ENCODE data around the gene DLL4.

DLL4 gene

DNA sequence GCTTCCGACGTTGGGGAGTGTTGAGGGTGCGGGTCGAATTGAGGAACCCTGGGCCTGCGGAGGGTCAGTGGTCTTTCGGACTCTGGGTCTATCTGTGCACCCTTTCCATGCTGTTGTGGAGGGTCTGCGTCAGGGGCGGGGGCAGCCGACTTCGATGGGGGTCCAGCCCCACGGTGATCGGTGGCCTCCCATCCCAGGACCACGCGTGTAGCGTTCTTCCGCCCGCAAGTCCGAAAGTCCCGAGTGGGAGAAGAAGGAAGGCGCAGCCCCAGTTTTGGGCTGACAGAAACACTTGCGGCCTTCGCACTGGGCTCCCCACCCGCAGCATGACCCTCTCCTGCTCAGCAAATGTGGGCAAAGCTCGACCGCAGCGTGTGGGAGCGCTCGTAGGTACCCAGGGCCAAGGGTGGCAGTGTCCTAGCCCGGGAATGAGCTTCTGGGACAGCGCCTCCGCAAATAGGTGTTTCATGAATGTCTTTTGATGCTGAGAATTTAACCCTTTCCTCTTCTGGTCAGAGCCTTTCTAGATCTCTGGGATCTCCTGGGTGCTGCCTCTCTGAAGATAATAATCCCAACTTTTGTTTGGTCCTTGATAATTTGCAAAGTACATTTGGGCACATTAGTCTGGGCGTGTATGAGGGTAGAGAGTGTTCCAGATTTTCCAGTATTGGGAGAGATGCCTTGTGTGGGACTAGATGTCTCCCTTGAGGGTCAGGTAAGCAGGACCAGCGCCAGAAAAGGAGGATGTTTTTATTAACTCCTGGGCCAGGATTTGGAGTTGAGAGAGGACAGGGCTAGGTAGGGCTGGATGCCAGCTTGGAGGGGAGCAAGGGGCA lies 2.3 kb upstream of the DLL4 start:
- no peak for DNase-seq (ENCODE audit: low read depth in 2 of 2)

DNA sequence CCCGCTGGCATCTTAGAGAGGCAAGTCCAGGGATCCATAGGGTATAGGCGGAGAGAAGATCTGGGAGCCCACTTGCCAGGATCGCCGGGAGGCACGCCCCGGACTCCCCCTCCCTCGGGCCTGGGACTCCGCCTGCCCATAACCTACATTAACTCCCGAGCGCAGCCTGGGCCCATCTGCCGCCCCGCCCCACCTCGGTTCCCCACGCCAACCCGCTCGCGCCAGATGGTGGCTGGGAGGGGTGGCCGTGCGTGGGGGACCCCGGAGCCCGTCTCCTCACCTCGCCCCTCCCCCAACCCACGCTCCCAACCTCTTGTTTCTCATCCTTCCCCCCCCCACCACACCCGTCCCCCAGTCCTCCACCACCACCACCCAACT lies 1.7 kb upstream of the DLL4 start:
- no peak for DNase-seq (ENCODE audit: low read depth in 2 of 2)

DNA sequence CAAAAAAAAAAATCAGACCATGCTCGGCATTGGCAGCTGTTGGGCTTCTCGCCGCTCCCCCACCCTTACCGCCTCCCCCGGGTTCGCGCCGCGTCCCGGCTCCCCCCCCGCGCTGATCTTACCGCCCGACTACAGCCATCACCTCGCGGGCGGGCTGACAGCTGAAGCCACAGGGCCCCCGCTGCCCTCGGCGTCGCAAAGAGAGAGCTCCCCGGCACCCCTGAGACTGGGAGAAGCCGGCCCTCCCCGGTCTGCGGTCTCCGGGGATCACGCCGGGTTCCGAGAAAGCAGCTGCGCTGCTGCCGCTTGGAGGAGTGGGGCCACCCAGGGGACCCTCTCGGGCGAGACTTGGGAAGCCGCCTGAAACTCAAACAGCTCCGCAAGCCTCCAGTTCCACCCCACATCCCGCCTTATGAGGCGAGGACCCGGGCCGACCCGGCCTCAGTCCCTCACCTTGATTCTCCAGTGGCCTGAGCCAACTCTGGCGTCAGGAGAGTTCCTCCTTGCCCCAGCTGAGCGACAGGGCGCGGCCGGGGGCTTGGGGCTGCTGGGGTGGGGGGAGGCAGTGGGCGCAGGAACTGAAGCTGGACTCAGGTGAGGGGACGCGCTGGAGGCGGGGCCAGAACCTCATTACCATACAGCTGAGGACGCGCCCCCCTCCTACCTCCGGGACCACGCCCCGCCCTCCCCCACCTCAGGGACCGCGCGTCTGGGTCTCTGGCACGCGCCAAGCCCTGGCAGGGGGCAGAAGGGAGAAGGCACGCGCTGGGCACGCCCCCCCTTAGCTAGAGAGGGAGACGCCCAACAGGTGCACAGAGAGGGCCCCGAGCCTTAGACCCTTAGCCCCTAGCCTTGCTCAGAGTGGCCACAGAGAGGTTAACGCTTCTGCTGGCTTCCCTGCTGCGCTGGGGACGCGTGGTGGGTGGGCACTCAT lies 1.0 kb upstream of the DLL4 start:
- no peak for DNase-seq (ENCODE audit: low read depth in 2 of 2)

DNA sequence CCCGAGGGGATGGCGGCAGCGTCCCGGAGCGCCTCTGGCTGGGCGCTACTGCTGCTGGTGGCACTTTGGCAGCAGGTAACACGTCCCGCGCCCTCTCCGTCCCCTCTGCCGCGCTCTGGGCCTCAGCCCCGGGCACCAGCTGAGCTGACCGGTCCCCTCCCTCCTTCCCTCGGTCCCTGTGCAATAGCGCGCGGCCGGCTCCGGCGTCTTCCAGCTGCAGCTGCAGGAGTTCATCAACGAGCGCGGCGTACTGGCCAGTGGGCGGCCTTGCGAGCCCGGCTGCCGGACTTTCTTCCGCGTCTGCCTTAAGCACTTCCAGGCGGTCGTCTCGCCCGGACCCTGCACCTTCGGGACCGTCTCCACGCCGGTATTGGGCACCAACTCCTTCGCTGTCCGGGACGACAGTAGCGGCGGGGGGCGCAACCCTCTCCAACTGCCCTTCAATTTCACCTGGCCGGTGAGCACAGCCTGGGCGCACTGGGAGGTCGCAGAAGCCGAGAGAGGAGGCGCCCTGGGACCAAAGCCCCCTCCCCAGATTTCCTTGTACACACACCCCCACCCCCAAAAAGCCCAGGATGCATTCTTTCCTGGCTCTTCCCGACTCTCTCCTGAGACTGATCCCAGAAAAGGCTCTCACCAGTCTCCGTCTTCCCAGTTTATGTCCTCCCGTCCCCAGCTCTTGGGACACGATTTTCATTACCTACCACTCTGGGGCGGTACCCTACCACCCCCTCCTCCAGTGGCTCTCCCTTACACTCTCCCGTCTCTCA lies 705 bp downstream of the DLL4 start:
- no peak for DNase-seq (ENCODE audit: low read depth in 2 of 2)

DNA sequence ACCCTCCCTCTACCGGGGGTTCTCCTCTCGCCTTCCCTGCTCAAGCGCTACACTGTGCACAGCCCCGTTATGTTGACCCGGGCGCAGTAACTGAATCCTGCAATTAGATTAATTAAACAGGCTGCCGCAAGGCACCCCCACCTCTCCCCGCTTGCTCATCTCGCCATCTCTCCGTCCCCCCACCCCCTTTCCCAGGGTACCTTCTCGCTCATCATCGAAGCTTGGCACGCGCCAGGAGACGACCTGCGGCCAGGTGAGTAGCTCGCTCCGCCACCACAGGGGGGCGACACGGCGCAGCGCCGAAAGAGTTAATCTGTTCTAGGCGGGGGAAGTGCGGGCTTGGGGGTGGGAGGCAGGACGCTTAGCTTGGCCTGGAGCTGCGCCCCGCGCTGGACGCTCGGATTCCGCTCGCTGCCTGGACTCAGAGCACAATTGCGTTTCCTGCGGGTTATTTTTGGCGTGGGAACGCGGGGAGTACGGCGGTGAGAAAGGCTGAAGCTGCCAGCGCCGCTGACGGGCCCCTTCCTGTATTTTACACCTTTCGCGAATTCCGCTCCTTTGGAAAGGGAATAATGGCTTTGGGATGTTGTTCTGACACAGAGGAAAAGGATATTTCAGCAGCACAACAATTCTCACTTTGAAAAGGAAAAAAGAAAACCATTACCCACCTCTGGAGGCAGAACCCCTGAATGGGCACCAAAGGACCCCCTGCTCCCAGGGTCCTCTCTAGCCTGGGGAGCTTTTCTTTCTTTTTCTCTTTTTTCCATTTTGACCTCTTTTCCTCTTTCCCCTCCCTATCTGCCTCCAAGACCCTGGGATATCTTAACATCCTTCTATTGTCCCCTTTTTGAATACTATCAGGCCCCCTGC lies 1.5 kb downstream of the DLL4 start:
- peak; percentile 41 to 61 for DNase-seq (ENCODE audit: low read depth in 2 of 2)

DNA sequence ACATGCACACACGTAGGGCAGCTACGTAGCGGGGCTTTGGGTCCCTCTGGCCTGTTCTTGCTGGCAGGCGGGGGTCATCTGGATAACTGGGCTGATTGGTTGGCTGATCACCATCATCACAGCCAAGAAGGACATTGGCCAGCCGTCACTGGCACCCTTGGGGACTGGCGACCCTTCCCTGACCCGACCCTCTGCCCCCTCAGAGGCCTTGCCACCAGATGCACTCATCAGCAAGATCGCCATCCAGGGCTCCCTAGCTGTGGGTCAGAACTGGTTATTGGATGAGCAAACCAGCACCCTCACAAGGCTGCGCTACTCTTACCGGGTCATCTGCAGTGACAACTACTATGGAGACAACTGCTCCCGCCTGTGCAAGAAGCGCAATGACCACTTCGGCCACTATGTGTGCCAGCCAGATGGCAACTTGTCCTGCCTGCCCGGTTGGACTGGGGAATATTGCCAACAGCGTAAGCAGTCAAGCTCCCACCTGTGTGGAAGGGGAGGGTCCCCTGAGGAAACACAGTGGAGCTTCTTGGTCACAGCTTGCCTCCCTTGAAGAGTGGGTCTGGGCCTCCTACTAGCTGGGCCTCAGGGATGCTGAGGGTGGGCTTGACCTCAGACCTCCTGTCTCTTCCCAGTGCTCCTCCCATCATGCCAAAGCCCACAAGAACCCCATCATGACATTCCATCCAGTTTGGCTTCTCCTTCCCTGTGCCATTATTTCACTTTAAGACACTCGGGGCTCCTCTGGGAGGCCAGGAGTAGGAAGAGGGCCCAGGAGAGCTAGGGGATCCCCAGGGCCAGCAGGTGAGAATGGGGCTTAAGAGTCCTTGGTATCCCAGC lies 2.4 kb downstream of the DLL4 start:
- DNase-seq (ENCODE audit: low read depth in 2 of 2), result no peak

DNA sequence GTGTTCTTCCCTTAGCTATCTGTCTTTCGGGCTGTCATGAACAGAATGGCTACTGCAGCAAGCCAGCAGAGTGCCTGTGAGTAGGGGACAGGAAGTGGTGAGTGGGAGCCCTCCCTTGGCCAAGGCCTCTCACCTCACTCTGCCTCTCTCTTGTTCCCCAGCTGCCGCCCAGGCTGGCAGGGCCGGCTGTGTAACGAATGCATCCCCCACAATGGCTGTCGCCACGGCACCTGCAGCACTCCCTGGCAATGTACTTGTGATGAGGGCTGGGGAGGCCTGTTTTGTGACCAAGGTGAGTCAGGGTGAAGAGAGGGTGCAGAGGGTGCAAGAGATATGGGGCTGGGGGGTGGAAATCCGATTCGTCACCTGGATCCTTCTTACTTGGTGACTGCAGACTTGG lies 3.0 kb downstream of the DLL4 start:
- no peak for DNase-seq (ENCODE audit: low read depth in 2 of 2)

DNA sequence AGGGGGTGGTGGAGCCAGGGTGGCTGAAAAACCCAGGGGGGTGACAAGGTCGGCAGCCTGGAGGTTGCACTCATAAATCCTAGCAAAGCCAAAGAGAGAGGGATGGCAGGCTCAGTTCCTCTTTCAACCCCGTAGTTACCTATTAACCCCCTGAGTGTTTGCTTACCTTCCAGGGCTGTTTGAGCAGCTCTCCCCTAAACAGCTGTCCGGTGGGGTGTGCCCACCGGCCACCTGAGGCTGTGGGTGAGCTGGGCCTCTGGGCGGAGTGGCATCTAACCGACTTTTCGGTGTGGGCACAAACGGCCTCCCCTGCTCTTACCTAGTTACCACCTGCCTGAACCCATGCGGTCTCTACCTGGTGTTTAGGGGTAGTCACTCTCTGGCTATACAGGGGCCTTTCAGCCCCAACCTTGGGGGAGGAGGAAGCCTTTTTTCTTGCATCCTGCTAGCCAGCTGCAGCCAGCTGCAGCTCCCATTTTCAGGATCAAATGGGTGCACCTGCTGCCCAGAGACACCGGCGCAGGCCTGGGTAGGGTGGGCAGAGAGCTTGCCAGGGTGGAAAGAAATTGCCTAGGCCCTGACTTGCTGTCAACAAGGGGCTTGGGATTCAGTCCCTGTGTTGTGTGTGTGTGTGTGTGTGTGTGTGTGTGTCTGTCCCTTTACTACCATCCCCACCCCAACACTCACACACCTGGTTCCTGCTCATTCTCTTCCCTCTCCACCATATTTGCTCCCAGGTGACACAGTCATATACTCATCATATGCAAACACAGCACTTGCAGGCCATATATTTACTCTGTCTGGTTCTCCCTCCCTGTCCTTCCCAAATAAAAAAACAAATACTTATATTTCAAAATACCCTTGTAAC lies 3.7 kb downstream of the DLL4 start:
- DNase-seq (ENCODE audit: low read depth in 2 of 2), result no peak

DNA sequence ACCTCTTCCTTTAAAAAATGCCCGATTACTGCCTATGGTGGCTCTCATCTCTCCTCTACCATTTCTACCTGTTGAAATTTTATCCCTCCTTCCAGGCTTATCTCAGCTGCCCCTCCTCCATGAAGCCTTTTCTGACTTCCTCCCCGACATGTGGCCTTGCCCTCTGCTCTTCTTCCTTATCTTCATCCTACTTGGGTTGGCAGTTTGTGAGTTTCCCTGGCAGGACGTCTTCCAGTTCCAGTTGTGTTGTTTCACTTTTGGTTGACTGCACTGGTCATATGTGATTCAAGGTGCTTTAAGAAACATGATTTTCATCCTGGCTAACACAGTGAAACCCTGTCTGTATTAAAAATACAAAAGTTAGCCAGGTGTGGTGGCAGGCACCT lies 4.4 kb downstream of the DLL4 start:
- no peak for DNase-seq (ENCODE audit: low read depth in 2 of 2)

DNA sequence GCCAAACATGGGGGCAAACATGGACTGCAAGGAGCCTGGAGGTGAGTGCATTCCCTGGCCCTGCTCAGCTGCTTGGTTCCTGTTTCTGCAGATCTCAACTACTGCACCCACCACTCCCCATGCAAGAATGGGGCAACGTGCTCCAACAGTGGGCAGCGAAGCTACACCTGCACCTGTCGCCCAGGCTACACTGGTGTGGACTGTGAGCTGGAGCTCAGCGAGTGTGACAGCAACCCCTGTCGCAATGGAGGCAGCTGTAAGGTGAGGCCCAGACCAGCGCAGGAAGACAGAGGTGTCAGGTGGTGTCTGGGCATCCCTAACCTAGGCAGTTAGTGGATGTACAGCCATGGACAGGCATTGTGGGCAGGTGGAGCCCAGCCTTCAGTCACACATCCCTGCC lies 5.3 kb downstream of the DLL4 start:
- DNase-seq (ENCODE audit: low read depth in 2 of 2), result no peak

DNA sequence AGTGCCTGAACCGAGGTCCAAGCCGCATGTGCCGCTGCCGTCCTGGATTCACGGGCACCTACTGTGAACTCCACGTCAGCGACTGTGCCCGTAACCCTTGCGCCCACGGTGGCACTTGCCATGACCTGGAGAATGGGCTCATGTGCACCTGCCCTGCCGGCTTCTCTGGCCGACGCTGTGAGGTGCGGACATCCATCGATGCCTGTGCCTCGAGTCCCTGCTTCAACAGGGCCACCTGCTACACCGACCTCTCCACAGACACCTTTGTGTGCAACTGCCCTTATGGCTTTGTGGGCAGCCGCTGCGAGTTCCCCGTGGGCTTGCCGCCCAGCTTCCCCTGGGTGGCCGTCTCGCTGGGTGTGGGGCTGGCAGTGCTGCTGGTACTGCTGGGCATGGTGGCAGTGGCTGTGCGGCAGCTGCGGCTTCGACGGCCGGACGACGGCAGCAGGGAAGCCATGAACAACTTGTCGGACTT lies 7.1 kb downstream of the DLL4 start:
- no peak for DNase-seq (ENCODE audit: low read depth in 2 of 2)

DNA sequence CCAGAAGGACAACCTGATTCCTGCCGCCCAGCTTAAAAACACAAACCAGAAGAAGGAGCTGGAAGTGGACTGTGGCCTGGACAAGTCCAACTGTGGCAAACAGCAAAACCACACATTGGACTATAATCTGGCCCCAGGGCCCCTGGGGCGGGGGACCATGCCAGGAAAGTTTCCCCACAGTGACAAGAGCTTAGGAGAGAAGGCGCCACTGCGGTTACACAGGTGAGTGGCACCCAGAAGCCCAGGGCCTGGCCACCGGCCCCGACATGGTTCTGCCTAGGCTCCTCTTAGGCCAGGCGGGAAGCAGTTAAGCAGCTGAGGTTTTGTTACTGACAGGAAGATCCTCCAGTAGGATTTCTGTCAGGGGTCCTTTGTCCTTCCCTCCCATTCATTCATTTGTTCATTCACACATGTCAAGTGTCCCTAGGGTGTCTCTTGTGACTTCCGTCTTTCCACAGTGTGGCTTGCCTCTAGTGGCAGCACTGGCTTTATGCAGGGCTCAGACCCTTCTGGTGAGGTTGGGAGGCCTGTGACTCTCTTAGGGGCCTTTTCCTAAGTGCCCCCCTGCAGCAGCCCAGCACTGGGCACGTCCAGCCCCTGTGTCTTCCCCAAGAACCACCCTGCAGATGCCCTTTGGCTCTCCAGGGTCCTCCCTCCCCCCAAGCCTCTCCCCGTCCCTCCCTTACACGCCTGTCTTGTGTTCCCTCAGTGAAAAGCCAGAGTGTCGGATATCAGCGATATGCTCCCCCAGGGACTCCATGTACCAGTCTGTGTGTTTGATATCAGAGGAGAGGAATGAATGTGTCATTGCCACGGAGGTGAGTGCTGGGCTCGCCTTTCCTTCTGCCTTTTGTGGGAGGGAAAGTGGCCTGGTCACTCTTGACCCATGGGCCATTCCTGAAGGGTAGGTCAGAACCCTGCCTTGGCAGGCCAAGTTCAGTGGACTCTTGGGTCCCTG lies 7.8 kb downstream of the DLL4 start:
- no peak for DNase-seq (ENCODE audit: low read depth in 2 of 2)

DNA sequence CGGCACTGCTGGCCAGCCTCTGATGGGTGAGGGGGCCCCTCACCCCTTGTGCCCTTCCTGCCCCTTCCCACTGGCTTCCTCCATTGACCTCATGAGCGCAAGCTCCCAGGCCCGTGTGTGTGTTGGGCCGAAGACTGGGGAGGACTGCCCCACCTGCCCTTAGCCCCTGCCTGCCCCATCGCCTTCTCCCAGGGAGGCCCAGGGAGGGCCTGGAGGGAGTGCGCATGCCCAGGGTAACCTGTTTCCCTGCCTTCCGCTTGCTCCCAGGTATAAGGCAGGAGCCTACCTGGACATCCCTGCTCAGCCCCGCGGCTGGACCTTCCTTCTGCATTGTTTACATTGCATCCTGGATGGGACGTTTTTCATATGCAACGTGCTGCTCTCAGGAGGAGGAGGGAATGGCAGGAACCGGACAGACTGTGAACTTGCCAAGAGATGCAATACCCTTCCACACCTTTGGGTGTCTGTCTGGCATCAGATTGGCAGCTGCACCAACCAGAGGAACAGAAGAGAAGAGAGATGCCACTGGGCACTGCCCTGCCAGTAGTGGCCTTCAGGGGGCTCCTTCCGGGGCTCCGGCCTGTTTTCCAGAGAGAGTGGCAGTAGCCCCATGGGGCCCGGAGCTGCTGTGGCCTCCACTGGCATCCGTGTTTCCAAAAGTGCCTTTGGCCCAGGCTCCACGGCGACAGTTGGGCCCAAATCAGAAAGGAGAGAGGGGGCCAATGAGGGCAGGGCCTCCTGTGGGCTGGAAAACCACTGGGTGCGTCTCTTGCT lies 8.8 kb downstream of the DLL4 start:
- no peak for DNase-seq (ENCODE audit: low read depth in 2 of 2)

DNA sequence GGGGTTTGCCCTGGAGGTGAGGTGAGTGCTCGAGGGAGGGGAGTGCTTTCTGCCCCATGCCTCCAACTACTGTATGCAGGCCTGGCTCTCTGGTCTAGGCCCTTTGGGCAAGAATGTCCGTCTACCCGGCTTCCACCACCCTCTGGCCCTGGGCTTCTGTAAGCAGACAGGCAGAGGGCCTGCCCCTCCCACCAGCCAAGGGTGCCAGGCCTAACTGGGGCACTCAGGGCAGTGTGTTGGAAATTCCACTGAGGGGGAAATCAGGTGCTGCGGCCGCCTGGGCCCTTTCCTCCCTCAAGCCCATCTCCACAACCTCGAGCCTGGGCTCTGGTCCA lies 9.4 kb downstream of the DLL4 start:
- no peak for DNase-seq (ENCODE audit: low read depth in 2 of 2)

DNA sequence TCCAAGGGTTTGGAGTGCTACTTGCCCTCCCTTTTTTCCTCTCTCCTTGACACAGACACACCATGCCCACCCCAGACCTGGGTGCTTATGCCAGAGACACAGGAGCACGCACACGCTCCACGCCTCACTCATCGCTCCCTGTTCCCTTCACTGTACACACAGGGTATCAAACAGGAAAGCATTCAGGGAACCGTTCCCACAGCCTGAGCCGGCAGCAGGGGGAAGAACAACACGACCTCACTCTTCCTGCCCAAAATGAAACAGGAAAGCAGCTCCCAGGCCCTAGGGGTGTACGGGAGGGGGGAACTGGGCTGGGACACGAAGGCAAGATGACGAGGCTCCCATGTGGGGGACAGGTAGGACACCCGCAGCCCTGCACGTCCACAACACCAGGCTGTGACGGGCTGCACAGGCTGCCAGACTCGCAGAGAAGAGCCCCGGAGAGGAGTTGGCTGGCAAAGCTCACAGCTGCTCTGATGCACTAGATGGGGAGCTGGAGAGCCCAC lies 11.2 kb downstream of the DLL4 start:
- DNase-seq (ENCODE audit: low read depth in 2 of 2), result no peak

DNA sequence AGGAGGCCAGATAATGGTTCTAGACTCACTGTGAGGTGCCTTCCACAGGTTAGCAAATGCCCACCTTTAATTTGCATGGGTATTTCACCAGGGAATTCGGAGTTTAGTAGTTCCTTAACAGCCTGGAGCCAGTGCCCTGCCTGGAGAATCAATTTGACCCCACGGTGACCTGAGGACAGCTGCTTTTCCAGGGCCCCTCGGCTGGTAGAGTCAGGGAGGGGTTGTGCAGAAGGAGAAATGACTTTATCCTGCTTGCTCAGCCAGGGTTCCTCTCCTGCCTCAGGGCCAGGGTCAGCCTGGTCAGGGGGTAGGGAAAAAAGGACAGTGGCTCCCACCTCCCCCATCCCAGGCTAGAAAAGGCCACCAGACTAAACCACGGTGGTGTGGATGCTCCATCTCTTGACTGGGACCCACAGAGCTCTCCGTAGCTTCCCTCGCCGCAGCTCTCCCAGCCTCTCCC lies 12.0 kb downstream of the DLL4 start:
- no peak for DNase-seq (ENCODE audit: low read depth in 2 of 2)
